Bone marrow (tissue), 2 donors: Measurements from ENCODE around the gene SEMA4C.

ENCODE experiments used
- DNase-seq, 2 donors: peaks; one replicate each; lab custom pipeline; 2025; lab: John Stamatoyannopoulos, UW

The SEMA4C gene, protein sequence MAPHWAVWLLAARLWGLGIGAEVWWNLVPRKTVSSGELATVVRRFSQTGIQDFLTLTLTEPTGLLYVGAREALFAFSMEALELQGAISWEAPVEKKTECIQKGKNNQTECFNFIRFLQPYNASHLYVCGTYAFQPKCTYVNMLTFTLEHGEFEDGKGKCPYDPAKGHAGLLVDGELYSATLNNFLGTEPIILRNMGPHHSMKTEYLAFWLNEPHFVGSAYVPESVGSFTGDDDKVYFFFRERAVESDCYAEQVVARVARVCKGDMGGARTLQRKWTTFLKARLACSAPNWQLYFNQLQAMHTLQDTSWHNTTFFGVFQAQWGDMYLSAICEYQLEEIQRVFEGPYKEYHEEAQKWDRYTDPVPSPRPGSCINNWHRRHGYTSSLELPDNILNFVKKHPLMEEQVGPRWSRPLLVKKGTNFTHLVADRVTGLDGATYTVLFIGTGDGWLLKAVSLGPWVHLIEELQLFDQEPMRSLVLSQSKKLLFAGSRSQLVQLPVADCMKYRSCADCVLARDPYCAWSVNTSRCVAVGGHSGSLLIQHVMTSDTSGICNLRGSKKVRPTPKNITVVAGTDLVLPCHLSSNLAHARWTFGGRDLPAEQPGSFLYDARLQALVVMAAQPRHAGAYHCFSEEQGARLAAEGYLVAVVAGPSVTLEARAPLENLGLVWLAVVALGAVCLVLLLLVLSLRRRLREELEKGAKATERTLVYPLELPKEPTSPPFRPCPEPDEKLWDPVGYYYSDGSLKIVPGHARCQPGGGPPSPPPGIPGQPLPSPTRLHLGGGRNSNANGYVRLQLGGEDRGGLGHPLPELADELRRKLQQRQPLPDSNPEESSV

DNA sequence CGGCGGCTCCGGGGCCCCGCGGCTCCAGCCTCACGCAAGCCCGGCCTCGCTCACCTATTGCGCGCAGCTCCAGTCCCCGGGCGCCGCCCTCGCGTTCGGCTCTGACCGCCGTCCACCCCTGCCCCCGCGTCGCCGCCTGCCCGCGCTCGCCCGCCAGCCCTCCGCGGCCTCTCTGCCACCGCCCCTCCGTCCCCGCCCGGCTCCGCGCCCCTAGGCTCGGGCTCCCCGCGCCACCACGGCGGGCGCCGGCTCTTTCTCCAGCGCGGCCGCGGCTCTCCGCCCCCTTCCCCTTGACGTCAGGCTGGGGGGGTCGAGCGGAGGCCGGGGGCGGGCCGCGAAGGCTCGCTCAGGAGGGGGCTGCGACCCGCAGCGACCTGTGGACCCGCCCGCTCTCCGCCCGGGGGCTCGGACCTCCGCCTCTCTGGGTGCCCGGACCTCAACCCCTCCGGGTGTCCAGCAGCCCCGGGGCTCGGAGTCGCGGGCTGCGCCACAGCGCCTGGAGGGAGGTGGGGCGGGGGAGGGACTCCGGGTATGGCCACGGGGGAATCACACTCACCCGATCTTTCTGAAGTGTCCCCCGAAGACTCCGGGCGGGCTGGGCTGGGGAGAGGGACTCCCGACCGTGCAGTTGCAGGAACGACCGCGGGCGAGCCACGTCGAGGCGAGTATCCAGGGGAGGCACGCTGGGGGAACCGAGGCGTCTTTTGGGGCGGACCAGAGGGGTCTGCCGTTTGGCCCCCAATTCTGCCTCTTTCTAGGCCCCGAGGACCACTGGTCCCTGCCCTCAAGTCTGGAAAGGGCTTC, at the start of gene SEMA4C:
SEMA4C (minus strand) TSS at position 259 of the 804 bp plus-strand sequence. CDS start 2,194 bp downstream, outside the sequence.
- DNase-seq, result no peak

DNA sequence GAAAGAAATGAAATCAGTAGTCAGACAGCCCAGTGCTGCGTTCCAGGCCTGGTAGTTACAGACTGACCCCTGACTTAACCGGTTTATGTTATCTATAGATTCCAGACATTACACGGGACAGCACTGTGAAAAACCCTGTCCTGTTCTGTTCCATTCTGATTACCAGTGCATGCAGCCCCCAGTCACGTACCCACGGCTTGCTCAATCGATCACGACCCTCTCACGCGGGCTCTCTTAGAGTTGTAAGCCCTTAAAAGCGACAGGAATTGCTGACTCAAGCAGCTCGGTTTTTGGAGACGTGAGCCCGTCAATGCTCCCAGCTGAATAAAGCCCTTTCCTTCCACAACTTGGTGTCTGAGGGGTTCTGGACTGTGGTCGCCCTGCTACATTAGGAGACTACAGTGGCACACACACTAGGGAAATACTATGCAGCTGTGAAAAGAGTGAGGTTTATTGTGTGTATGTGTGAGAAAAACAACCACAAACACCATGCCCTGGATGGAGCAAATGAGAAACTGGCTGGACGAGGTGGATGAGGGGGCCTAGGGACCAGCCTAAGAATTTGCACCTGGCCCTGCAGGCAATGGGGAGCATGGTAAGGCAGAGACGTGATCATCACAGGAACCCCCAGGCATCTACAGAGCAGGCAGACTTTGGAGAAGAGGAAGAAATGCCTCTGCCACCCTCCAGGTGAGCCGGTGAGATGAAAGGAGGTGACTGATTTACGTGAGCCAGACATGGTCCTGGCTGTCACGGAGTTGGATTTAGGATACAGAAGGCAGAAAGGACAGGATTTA, 49.1 kb upstream of the SEMA4C start:
- no peak for DNase-seq

DNA sequence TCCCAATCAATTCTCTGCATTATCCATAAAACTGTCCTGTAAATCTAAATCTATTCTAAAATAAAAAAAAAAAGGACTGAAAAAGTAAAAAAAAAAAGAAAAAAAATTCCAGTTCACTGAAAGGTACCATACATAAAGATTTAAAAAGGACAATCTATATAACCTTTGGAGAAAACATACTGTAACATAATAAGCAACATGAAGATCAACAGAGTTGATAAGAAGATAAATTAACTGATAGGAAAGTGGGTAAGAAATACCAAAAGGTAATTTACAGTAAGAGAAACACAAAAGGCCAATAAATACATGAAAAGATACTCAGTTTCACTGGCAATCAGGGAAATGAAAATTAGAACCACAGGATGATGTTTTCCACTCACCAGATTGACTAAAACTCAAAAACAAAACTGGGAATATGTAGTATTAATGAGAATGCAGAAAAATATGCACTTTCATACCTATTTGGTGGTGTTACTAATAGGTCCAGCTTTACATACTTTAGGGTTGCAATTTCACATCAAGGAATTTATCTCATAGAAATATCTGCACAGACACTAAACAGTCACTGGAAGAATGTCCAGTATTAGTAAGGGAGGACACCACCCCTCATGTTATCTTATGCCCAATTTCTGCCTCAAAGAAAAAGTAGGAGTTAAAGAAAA, 48.3 kb upstream of the SEMA4C start:
- no peak for DNase-seq

DNA sequence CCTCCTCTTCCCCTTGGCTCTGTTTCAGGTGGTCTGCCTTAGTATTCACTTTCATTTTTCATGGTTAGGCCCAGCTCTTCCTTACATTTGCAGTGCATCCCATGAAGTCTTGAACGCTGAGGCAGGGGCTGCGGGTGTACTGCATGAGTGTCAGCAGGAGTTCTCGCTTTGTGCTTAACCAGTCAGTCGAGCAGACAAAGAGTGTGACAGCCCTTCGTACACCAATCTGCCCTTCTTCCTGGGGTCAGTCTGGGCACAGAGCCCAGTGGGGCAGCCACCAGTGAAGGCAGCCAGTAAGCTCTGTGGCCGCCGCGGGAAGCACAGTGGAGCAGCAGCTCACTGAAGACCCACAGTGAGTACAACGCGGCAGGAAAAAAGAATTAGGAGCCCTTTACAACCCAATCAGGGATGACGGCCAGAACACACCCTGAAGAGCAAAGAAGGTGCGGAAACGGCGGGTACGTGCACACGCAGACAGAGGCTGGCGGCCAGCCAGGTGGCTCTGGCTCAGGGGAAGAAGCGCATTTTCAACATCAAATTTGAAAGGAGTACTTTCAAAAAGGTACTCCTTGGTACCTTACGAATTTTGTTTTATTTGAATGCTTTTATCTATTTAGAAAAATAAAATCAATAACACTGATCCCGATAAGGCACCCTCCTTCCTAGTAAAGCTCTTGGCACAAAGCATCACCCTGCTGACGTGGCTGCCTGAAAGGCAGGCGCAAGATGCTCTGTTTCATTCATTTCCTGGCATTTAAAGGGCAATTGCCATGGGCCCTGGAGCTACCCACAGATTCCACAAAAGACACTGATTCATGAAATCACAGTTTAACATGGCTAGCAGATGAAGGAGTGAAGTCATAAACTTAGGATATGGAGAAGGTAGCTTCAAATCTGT, 47.0 kb upstream of the SEMA4C start:
- DNase-seq, result no peak

DNA sequence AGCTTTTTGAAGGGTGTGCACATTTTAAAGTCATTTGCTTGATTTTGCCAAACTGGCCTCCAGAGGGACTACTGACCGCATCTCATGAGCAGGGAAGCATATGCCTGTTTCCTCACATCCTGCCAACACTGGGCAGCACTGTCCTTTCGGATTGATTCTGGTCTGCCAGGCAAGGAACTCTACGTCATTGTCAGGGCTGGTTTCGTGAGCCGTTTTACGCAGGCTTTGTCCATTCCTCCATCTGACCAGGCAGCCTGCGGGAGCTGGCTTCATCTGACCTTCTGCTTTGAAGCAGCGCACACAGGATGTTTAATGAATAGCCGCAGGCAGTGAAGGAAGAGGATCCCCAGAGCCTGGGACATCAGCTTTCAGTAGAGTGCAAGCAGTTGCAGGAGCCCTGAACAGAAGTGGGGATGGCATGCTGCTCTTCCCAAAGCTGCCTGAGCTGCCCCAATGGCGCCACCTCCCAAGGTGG, 46.3 kb upstream of the SEMA4C start:
- DNase-seq, result no peak

DNA sequence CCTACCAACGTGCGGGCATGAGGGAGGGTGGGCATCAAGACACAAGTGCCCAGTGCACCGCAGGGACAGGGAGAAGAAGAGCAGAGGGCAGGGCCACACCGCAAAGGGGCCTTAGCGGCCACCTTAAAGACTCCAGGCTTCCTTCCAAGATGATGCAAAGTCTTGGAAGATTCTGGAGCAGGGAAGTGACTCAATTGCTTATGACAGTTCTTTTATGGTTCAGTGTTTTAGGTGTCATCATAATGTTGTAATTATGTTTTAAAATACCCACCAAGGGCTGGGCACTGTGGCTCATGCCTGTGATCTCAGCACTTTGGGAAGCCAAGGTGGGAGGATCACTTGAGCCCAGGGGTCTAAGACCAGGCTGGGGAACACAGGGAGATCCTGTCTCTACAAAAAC, 44.5 kb upstream of the SEMA4C start:
- DNase-seq, result no peak

DNA sequence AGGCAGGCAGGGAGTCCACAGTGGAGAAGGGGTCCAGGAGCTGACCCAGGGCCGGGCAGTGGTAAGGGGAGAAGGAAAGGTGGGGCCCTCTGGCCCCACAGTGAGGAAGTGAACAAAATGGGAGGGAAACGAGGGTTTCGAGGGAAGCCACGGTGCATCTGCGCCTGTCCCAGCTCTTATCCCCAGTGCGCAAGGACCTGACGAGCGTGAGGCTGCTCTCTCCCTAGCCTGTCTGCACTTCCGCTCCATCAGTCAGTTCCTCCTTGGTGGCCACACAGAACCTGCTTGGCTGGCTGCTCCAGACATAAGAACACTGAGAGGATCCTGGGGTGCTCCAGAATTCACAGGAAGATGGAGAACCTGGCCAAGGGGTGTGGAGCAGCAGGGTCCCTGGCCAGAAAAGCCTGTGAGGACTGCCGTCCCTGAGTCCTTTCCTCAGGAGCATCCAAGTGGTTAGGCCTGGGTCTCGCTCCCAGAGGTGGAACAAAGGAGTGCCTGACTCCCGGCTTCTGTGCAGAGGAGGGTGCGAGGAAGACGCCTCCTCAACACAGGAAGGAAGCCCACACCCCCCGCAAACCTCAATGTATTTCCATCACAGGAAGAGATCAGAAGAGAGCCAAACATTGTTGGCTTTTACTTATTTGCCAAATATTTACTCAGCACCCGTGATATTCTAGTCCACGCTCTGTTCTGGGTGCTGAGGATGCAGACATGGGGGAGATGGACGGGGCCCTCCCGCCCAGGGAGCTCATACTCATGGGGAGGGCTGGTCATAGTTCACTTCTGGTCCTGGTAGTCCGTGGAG, 43.7 kb upstream of the SEMA4C start:
- DNase-seq, result peak; percentile 8 to 65

DNA sequence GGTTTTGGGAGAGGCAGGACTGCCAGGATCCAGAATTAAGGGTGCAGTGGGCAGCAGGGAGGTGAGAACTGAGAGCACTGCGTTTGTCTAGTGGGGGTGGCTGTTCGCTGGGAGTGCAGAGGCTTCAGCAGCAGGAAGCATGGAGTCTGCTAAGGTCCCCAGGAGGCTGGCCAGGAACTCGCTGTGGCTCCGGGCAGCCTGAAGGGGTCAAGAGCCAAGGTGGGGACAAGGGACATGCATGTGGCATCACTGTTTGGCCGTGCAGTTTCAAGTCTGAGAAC, 43.2 kb upstream of the SEMA4C start:
- DNase-seq, result no peak

DNA sequence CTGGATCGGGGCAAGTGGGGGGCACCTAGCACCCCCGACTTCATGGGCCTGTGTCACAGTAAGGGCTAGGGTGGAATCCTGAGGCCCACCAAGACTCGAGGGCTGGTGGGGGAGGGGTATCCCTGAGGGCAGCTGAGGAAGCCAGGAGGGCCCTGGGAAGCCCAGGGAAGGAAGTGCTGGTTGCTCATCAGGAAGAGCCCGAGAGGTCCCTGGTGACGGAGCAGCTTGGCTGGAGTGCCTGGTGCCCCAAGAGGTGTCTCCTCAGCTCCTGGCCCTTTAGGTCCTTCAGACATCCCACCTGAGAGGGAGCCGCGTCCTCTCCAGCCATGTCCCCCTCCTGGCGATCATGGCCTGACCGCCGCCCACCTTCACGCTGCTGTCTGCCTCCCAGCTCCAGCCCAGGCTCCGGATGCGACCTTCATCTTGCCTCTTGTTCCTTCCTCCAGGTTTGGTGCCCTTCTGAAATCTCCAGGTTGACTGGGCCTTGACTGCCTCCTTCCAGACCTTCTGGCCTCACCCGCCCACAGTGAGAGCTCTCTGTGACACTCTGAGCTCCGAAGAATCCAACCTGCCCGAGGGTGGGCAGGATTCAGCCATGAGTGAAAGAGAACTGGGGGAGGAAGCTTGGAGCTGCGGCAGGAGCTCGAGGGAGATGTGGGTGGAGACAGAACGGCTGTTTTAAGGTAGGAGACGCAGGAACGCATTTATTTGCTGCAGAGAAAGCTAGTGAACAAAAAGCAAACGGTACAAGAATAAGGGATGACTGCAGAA, 42.7 kb upstream of the SEMA4C start:
- no peak for DNase-seq

DNA sequence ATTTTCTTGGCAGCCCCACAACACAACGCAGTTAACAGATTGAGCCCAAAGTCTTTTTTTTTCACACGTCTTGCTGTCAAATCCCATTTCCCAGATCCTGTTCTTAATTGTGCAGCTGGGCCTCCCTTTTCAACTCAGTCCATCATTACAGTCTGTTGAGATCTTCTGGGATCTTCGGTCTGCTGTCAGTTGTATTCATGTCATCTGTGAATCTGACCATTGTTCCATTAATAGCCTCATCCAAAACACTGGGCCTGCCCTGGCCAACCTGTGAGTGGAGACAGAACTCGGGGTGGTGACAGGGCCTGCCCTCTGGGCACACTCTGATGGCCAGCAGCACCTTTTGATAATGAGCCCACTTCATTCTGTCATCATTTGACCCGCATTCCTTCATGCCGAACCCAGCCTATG, 39.7 kb upstream of the SEMA4C start:
- DNase-seq, result no peak

DNA sequence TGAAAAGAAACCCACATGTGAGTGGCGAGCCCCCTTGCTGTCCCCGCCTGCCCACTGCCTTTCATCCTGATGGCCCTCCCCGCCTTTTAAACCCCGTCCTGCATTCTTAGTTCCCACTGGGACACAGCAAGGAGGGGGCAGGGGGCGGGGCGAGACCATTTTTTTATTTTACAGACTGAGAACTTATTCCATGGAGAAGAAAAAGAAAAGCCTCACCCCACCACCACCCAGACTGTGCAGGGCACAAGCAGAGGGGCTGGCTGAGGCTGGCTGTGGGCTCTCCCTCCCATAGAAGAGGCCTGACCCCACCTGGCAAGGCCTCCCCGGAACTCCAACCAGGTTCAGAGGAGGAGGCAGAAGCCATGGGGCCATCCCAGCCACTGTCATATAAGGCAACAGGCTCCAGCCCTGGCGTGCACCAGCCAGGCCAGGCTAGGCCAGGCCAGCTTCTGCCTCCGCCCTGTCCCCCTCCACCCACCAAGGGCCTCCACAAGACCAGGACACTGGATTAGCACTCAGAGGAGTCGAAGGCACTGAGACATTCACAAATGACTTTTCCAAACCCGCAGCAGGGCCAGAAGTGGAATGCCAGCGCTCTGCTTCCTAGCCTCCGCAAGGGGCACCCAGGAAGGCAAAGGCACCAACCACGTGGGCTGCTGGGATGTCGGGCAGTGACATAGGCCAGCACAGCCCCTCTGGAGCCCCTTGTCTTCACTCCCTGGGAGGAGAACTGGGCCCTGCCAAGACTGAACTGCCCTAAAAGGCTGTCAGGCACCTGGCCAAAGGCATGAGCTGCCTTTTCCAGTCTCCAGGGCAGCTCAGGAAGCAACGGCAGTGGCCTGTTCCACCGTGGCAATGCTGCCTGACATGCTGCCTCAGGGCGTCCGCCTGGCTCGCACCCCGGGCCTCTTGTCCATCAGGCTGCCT, 37.5 kb upstream of the SEMA4C start:
- DNase-seq, result no peak

DNA sequence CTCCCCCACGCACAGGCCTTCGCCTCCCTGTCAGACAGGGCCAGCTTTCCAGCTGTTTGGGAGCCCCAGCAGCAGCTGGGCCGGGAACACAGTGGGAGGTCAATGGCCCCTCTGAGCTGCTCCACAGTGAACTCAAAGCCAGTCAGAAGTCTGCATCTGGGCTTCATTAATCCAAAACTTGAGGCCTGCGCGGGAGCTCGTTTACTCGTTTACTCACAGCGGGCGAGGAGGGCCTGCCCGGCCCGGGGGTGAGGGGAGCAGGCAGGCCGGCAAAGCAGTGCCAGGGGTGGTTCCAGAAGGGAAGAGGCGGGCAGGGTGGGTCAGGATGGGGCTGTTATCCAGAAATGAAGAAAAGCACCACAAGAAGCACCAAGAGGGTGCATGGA, 36.8 kb upstream of the SEMA4C start:
- no peak for DNase-seq

DNA sequence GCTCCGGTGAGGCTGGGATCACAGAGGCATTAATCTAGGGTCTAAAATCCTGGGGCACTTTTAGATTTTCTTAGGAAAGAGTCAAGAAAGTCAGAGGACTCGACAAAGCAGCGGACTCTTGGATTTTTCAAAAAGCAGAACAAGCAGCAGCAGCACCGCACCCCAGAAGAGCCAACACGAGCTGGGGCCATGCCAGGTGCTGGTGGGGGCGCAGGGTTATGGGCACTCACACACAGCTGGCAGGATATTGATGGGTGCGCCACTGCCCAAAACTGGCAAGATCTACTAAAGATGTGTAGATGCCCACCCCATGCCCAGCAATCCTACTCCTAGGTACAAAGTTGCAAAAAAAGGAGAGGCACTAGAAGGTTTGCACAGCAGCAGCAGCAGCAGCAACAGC, 33.9 kb upstream of the SEMA4C start:
- DNase-seq, result peak in 1 of 2 donors; percentile 14

DNA sequence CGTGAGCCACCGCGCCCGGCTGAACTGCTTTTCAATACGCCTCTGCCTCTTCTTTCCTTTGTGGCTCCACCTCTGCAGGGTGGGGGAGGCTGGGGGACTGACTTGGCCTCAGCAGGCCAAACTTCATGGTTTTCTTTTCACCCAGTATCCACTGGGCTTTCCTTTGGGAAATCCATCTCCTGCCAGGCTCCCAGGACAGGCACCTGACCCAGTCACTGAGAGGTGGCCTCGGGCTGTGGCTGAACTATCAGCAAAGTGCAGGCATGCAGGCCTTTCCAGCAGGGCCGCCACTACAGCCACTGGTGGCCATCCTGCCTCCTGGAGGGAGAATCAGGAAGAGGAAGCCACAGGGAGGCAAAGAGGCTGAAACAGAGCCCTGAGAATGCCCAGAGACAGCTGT, 33.4 kb upstream of the SEMA4C start:
- DNase-seq, result no peak

DNA sequence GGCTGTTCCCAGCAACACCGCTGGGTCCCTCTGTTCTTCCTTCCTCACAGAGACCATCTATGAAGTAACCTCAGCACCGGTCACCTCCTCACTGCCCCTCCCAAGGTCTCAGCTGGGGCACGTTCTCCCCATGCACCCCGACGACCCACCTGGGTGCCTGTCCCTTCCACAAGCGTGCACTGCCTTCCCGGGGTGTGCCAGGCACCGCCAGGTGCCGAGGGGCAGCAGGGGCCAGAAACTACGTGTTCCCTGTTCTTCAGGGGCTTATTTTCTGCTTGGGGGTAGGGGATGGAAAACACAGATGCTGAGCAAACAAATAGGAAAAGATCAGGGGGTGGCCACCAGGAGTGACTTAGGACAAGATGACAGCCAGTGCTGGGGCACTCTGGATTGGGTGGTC, 30.4 kb upstream of the SEMA4C start:
- no peak for DNase-seq

DNA sequence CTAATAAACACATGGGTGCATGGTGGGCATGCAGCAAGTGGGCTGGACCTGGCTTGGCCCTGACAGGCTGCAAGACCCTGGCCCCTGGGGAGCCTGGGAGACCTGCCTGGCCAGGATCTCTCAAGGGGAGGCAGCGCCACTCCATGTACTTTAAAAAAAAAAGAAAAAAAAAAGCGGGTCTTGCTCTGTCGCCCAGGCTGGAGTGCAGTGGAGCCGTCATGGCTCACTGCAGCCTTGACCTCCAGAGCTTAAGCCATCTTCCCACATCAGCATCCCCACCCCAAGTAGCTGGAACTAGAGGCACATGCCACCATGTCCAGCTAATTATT, 29.5 kb upstream of the SEMA4C start:
- DNase-seq, result no peak

DNA sequence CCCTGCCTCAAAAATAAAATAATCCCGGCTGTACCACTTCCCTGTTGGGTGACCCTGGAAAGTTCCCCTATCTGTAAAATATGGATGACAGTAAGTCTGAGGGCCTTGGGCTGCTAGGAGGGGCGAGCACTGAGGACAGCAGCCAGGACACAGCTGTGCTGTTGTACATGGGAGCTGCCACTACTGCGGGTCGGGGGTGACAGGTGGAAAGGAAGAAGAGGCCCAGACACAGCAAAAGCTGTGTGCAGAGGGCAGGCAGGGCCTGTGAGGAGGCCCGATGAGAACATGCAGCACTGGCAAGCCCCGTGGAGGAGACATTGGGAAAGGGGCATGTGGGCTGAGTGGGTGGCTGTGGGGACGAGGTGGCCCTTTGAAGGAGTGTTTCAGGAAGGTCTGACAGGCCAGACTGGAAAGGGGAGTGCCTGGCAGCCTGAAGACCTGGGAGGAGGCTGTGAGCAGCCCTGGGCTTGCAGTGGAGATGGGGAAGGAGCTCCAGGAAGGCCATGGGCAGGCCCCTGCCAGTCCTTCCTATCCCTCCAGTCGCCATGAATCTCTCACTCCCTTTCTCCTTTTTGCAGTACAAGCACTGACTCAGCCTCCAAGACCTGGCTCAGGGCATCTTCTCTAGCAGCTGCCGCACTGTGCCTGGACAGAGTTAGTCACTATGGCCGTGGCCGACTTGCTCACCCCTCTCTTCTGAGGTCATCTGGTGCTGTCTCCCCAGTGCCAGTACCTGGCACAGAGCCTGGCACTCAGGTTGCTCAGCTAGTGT, 28.9 kb upstream of the SEMA4C start:
- DNase-seq, result no peak
